PC-9 (cell line): ENCODE measurements around the gene HS6ST1.

ENCODE experiments used
- CTCF ChIP-seq: fragments of 200-600 bp; sonication (generic); conservative IDR thresholded peaks from 2 replicates; pipeline ENCODE4 v1.6.1; 2017; ENCODE audit warnings: mixed run types, antibody characterized with exemption, mild to moderate bottlenecking, moderate library complexity
- EZH2 ChIP-seq: fragments of 200-600 bp; sonication (generic); IDR thresholded peaks from 2 replicates; pipeline ENCODE4 v1.8.0; 2017; ENCODE audit warnings: antibody characterized with exemption, low read depth

- no peak for TF ChIP-seq EZH2
- TF ChIP-seq CTCF, result no peak
Measured at GRCh38 chr2:128358941-128359731, 40.5 kb upstream of the HS6ST1 start.
